GM15510 (cell line): Measurements from ENCODE around the gene ZNF436.

Experiments used
- POLR2A ChIP-seq: IDR thresholded peaks from 3 replicates; pipeline ENCODE4 v1.6.1; 2011; ENCODE audit warnings: borderline replicate concordance; ENCODE audit not compliant: insufficient read length; ENCODE audit errors: extremely low read depth

Gene ZNF436

DNA sequence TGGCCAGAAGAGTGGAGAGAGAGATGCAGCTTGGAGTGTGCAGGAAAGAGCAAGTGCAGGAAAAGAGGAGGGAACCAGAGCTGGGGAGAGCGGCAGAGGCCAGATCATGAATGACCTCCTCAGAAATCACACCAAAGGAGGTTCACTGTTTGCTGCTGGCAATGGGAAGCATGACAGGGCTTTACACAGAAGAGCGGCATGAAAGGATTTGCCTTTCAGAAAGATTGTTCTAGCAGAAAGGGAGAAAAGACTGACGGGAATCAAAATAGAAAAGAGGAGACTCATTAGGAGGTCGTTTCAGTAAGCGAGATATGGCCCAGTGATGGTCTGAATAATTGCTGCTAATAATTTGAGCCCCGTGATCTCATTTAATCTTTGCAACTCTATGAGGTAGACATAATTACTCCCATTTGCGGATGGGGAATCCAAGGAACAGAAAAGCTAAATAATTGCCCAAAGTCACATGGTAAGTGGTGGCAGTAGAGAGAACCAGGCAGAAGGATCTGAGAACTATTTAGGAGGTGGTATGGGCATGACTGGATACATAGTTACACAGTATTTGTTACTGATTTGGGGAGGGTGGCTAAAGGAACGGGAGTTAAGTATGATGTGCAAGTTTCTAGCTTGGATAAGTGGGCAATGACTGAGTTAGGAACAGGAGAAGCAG lies 13.0 kb downstream of the ZNF436 start:
- TF ChIP-seq POLR2A = no peak

DNA sequence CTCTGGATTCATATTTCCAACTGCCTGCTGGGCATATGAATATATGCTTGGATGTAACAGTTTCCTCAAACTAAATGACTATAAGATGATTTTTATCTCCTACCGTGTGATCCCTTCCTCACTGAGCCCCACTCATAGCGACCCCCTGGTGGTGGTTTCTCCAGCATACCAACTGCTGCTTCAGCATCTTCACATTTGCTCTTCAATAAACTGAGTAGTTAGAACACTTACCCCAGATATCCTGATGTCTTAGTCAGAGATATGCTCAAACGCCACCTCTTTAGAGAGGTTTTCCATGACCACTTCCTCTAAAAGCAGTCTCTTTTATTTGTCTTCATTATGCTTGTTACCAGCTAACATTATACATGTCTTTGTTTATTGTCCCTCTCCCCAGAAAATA lies 15.4 kb downstream of the ZNF436 start:
- no peak for TF ChIP-seq POLR2A

DNA sequence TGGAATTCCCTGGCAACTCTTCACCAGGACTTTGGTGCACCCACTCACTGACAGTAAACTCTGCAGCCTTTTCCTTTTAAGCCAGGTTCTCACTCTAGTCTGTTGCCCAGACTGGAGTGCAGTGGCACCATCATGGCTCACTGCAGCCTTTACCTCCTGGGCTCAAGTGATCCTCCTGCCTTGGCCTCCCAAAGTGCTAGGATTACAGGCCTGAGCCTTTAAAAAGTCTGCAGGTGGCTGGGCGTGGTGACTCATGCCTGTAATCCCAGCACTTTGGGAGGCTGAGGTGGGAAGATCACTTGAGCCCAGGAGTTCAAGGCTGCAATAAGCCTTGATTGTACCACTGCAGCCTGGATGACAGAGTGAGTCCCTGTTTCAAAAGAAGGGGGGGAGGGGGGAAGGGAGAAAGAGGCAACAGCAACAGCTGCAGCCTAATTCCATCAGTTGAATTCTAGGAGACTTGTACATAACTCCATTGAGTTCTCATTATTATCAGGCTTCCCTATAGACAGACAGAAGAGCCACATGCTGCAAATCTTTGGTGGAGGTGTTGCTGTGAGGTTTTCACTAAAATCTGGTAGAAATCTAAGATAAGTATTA lies 17.4 kb downstream of the ZNF436 start:
- TF ChIP-seq POLR2A = no peak

DNA sequence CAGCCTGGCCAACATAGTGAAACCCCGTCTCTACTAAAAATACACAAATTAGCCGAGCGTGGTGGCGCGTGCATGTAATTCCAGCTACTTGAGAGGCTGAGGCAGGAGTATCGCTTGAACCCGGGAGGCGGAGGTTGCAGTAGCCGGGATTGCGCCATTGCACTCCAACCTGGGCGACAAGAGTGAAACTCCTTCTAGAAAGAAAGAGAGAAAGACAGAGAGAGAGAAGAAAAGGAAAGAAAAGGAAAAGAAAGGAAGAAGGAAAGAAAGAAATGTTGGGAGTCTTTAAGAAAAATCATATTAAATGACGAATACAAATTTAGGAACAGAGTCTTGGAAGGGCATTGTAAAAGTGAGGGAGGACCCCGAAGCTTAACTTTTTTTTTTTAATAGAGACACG lies 23.7 kb downstream of the ZNF436 start:
- TF ChIP-seq POLR2A = no peak

DNA sequence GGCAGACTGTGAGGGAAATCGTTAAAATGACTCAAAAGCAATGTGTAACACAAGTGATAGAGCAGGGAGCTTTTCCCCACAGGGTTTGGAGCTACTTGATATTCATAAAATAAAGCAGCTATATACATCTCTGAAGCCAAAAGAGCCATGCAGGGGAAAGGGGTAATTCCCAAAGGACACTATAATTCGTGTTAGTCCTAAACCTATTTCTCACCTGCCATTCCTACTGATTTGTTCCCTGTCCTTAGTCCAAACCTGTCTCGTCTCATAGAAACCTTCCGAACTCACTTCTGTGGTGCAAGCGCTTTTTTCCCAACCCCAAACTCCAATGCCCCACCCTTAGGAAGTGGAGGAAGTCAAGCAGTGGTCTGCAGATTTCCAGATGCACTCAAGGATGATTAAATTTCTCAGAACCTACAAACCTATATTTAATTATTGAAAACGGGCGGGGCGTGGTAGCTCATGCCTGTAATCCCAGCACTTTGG lies 24.6 kb downstream of the ZNF436 start:
- TF ChIP-seq POLR2A = no peak

DNA sequence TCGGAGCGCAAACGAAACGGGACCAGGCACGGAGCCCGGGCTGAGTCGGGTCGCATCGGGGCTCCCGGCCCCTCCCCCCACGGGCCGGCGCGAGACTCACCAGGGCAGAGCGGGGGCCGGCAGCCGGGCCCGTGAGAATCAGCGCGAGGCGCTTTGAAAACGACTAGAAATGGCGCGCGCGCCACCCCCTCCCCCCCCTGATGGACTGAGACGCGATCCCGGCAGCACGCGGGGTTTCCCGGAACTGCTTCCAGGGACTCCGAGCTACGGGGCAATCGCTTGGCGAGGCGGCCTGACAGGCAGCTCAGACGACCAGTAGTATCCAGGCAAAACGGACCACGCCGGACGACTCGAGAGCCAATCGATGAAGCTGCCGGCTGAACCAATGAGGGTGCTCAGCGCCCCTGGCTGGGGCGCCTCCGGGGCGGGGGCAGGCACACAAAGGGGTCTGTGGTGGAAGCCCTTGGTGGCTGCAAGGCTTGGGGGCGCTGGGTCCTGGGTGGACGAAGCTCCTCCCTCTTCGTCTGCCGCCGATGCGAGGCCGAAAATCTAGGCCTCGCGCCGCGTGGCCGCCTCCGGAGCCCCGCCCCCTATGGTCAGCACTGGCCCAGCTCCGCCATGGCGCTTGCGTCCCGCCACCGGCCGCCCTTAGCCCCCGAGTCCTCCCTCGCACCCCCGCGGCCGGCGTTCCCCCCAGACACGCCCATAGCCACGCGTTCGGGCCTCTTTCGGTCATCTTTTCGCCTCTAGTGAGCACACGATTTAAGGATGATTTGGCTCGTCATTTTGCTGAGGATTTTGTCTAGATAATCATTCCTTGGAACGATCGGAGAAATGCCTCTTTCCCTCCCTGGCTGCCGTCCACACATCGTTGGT lies 25.3 kb downstream of the ZNF436 start, which contains the start of gene HNRNPR:
Gene HNRNPR (minus strand): TSS at position 174 of the 876 bp plus-strand sequence. CDS start 3,276 bp downstream, outside the sequence.
- TF ChIP-seq POLR2A = peak; percentile 88

DNA sequence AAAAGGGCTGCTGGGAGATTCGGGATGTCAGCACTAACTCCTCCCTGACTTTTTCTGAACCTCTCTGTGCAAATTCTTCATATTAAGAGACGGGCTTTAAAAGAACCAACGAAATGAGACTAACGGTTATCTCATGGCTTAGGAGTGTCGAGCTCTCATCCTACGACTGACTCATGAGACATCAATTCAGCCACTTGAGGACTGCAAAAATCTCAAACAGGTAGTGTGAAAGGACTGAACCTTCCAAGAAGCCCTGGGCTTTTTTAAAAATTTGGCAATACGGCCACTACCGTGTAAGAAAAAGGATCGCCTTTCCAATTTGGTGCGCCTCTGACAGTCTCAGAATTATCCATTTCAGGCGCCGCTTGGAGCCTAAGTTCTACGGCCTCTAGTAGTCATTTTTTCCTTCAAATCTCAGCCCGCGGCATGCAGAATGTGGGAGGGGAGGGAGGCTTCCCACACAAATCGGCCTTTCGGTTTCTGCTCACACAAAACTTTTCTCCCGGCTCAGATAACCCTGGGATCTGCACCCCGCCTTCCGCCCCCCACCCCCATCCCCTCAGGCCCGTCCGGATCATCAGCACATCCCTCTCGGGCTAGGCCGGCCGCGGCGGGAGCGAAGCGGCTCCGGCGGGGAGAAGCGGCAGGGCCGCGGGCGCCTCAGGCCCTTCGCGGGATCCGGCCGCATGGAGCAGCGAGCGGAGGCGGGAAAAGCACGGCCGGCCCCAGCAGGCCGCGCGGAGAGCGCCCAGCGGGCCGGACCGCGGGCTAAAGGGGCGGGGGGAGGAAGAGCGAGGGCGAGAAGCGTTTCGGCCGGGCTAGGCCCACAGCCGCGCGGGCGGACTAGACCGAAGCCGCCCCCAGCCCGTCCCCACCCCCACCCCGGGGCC lies 26.2 kb downstream of the ZNF436 start:
- TF ChIP-seq POLR2A = no peak

DNA sequence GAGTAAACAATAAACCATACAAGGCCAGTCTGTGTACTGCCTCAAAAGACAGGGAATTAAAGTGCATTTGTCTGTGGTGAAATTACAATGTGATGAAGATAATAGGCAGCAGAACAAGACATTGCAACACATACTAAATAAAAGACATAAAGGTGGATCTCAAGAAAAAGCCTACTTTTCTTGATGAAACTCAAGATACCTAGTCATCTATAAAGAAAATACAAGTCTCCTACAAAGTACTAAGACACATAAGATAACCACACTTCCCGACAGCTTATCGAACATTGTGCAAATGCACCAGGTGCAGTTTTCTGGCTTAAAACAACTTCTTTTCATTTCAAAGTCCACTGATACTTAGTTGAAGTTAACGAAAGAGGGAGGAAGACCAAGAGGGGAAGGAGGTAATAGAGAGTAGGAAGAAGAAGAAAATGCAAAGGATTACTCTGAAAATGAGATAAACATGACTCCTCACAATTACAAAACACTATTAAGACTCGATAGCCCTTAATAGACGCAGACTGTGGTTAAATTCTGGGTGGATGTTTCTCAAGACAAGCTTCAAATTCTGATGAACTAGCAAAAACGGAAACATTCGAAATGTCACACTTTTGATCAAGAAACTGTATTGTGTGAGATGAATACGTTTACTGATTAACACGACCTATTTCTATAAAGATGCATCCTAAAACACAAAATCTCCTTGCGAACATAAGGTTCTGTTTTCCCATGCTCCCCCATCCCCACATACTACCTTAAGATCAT lies 27.5 kb downstream of the ZNF436 start:
- TF ChIP-seq POLR2A = no peak

DNA sequence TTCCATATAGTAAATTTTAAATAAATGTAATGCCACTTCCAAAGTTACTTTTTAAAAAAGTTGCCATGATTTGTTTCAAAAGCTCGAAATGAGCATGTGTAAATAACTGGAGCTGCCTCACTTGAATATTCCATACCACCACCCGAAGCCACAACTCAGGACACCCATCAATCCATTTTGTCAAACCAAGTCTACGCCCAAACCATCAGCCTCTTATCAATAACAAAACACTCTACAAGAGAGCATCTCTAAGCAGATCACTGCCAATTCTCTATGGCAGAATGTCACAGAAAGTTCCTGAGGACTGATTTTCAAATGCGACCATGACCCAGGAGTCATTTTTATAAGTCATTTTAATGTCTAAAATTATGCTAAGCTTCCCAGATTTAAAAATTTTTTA lies 30.0 kb downstream of the ZNF436 start:
- TF ChIP-seq POLR2A = no peak

DNA sequence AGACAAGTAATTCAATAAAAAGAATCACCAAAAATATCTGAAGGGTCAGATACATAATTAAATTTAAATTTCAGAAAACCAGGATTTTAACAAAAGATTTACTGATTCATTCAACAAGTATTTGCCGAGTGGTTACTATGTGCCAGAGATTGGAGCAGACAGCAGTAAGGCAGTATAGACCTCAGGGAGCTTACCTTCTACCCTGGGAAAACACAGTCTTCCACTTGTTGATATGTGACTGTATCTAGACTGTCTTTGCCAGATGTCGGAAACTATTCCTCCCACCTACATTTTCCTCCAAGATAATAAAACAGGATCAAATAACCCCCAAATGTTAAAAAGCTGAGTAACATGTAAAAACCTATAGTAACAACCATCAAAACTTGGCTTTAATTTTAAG lies 31.8 kb downstream of the ZNF436 start:
- no peak for TF ChIP-seq POLR2A

DNA sequence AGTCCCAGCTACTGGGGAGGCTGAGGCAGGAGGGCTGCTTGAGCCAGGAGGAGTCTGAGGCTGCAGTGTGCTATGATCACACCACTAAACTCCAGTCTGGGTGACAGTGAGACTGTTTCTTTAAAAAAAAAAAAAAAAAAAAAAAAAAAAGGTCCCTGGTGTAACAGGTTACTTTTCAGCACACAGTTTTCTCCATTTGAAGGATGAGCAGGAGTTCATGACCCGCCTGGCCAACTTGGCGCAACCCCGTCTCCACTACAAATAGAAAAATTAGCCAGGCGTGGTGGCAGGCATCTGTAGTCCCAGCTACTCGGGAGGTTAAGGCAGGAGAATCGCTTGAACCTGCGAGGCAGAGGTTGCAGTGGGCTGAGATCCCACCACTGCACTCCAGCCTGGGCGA lies 37.9 kb downstream of the ZNF436 start:
- TF ChIP-seq POLR2A = no peak

DNA sequence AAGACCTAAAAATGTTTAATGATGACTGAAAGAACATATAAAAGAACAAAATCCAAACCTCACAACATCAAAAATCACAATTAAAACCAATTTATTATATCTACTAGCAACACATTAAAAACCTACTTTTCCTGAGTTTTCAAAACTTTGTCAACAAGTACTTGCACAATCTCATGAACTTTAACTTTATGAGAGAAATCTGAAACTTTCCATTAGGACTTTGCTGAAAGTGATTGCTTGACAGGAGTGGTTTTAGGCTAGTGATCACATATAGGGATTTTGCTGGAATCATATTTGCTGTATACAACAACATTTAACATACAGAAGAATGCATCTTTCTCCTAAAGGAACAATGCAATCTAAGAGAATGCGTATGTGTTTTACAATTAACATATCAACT lies 38.8 kb downstream of the ZNF436 start:
- TF ChIP-seq POLR2A = no peak

DNA sequence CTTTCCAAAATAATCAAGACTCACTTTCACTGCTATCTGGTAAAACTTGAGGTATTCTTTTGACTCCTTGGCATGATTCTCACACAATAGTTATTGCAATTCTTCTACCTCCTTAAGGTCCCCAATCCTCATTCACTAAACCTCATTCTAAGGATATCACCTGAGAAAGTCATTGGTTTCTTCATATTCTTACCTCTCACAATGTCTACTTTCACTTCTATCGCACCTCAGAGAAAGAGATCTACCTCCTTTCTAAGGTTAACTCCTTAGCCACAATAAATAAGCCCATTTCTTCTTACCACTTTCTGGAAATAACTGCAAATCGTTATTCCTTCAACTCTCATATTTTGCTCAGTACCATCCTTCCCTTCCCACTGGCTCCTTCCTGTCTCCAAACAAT lies 44.2 kb downstream of the ZNF436 start:
- no peak for TF ChIP-seq POLR2A

DNA sequence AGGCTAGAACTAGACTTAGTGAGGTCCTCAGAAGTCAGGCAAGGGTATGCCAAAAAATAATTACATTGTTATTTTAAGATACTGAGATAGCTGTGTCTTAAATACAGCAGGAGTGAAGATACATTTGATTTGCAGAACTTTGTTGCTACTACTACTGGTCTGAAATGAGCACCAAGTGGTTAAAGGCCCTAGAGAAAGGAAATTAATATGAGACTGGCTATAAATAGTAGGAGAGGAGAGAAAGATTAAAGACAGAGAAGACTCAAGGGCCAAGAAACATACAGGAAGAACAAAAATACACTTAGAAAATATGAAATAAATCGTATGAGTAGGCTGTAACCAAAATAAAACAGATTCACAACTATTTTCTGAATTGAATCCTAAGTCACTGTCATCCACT lies 46.9 kb downstream of the ZNF436 start:
- no peak for TF ChIP-seq POLR2A
